Activated naive CD4-positive, alpha-beta T cell treated with anti-CD3 and anti-CD28 coated beads, Interleukin-2, amount 50 U/mL, for 24 hours (primary cell): ENCODE data around the gene GART.

ENCODE experiments used
- H3K27ac Mint-ChIP-seq: one replicate; pipeline ENCODE4 v1.8.0; 2021; ENCODE audit warnings: mild to moderate bottlenecking, mixed read lengths
- H3K27me3 Mint-ChIP-seq: one replicate; pipeline ENCODE4 v1.8.0; 2021; ENCODE audit warnings: mixed read lengths
- H3K36me3 Mint-ChIP-seq: one replicate; pipeline ENCODE4 v1.8.0; 2021; ENCODE audit warnings: mixed read lengths
- H3K4me1 Mint-ChIP-seq: one replicate; pipeline ENCODE4 v1.8.0; 2021; ENCODE audit warnings: mixed read lengths
- H3K4me3 Mint-ChIP-seq: one replicate; pipeline ENCODE4 v1.8.0; 2021; ENCODE audit warnings: mild to moderate bottlenecking, mixed read lengths
- H3K9me3 Mint-ChIP-seq: one replicate; pipeline ENCODE4 v1.8.0; 2021; ENCODE audit warnings: mixed read lengths

The GART gene

GRCh38 chr21:33560965-33561364, 19.0 kb upstream of the GART start:
- Mint-ChIP-seq H3K27me3 (no peaks in the 10 kb centered on the region), H3K4me3 (peak overlapping the region; percentile 9), H3K36me3 (peaks cover 38% of the 10 kb centered on the region), H3K4me1 (peaks cover 72% of the 10 kb centered on the region), H3K9me3 (no peaks in the 10 kb centered on the region), H3K27ac (peak overlapping the region; percentile 59)

GRCh38 chr21:33559813-33560212, 17.9 kb upstream of the GART start:
- Mint-ChIP-seq H3K4me3 (no peak overlapping the region), H3K27me3 (no peaks in the 10 kb centered on the region), H3K36me3 (peaks cover 43% of the 10 kb centered on the region), H3K9me3 (no peaks in the 10 kb centered on the region), H3K4me1 (peaks cover 75% of the 10 kb centered on the region), H3K27ac (no peak overlapping the region)

DNA sequence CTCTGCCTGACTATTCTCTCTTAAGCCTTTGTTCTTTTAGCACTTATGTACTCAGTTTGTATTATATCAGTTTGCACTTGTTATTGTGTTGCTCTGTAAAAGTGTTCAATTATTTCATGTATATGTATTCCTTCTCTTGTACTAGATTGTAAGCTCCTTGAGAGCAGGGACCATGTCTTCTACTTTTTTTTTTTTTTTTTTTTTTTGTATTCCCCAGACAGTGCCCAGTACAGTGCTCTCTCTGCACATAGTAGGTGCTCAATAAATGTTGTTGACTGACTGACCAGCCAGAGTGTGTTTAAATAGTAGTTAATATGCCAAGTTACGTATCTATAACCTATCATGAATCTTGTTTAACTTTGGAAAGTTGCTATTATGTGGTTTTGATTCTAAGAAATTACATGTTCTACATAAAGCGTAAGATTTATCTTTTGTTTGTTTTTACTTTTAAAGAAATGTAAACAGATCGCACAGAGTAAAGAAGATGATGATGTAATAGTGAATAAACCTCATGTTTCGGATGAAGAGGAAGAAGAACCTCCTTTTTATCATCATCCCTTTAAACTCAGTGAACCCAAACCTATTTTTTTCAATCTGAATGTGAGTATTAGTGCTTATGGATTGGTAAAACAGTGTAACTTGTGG, 17.0 kb upstream of the GART start:
- Mint-ChIP-seq H3K4me3 (peak overlapping the region; percentile 24), H3K36me3 (peaks cover 48% of the 10 kb centered on the region), H3K27ac (no peak overlapping the region), H3K27me3 (no peaks in the 10 kb centered on the region), H3K4me1 (peaks cover 79% of the 10 kb centered on the region), H3K9me3 (no peaks in the 10 kb centered on the region)

DNA sequence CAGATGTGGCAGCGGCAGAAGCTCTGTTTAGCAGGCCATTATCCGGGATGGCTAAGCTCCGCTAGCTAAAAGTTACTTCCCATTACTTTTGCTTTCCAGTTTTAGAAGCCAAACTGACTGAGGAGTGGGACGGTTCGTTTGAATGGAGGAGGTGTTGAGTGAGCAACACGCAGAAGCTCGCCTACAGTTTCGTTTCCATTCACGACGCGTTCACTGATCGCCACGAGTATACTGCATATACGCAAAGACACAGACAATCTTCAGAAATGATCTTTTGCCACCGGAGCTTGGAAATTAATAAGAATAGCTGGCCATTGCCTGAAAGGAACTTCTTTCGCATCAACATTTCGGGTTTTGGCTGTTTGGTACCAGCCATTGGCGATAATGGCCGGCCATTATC, 15.5 kb upstream of the GART start:
- peaks cover 47% of the 10 kb centered on the region for H3K36me3 Mint-ChIP-seq
- H3K27ac Mint-ChIP-seq = no peak overlapping the region
- no peaks in the 10 kb centered on the region for H3K27me3 Mint-ChIP-seq
- H3K4me1 Mint-ChIP-seq = peaks cover 74% of the 10 kb centered on the region
- no peak overlapping the region for H3K4me3 Mint-ChIP-seq
- H3K9me3 Mint-ChIP-seq = no peaks in the 10 kb centered on the region

- H3K27me3 Mint-ChIP-seq = no peaks in the 10 kb centered on the region
- peak overlapping the region; percentile 72 for H3K4me3 Mint-ChIP-seq
- H3K4me1 Mint-ChIP-seq = peaks cover 60% of the 10 kb centered on the region
- no peak overlapping the region for H3K27ac Mint-ChIP-seq
- H3K9me3 Mint-ChIP-seq = no peaks in the 10 kb centered on the region
- peaks cover 43% of the 10 kb centered on the region for H3K36me3 Mint-ChIP-seq
Measured at GRCh38 chr21:33554982-33555344, 13.0 kb upstream of the GART start.

DNA sequence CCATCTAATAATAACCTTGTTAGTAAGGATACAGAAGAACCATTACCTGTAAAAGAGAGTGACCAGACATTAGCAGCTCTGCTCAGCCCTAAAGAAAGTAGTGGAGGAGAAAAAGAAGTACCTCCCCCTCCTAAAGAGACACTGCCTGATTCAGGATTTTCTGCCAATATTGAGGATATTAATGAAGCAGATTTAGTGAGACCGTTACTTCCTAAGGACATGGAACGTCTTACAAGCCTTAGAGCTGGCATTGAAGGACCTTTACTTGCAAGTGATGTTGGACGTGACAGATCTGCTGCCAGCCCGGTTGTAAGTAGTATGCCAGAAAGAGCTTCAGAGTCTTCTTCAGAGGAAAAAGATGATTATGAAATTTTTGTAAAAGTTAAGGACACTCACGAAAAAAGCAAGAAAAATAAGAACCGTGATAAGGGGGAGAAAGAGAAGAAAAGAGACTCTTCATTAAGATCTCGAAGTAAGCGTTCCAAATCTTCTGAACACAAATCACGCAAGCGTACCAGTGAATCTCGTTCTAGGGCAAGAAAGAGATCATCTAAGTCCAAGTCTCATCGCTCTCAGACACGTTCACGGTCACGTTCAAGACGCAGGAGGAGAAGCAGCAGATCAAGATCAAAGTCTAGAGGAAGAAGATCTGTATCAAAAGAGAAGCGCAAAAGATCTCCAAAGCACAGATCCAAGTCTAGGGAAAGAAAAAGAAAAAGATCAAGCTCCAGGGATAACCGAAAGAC, 12.5 kb upstream of the GART start:
- Mint-ChIP-seq H3K4me1 (peaks cover 66% of the 10 kb centered on the region), H3K27me3 (no peaks in the 10 kb centered on the region), H3K27ac (peak overlapping the region; percentile 56), H3K36me3 (peaks cover 39% of the 10 kb centered on the region), H3K4me3 (peak overlapping the region; percentile 63), H3K9me3 (no peaks in the 10 kb centered on the region)

- H3K9me3 Mint-ChIP-seq = no peaks in the 10 kb centered on the region
- H3K36me3 Mint-ChIP-seq = peaks cover 33% of the 10 kb centered on the region
- no peak overlapping the region for H3K27ac Mint-ChIP-seq
- H3K4me1 Mint-ChIP-seq = peaks cover 66% of the 10 kb centered on the region
- no peak overlapping the region for H3K4me3 Mint-ChIP-seq
- H3K27me3 Mint-ChIP-seq = no peaks in the 10 kb centered on the region
Measured at GRCh38 chr21:33552999-33553598, 11.2 kb upstream of the GART start.

GRCh38 chr21:33552093-33552998, 10.4 kb upstream of the GART start:
- Mint-ChIP-seq H3K36me3 (peaks cover 29% of the 10 kb centered on the region), H3K4me1 (peaks cover 61% of the 10 kb centered on the region), H3K4me3 (no peak overlapping the region), H3K9me3 (no peaks in the 10 kb centered on the region), H3K27ac (no peak overlapping the region), H3K27me3 (no peaks in the 10 kb centered on the region)

DNA sequence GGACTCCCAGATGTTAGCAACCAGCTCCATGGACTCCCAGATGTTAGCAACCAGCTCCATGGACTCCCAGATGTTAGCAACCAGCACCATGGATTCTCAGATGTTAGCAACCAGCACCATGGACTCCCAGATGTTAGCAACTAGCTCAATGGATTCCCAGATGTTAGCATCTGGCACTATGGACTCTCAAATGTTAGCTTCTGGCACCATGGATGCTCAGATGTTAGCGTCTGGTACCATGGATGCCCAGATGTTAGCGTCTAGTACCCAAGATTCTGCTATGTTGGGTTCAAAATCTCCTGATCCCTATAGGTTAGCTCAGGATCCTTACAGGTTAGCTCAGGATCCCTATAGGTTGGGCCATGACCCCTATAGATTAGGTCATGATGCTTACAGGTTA, 9.7 kb upstream of the GART start:
- Mint-ChIP-seq H3K27me3 (no peaks in the 10 kb centered on the region), H3K36me3 (peaks cover 27% of the 10 kb centered on the region), H3K27ac (no peak overlapping the region), H3K9me3 (no peaks in the 10 kb centered on the region), H3K4me3 (no peak overlapping the region), H3K4me1 (peaks cover 60% of the 10 kb centered on the region)

GRCh38 chr21:33550772-33551660, 9.1 kb upstream of the GART start:
- Mint-ChIP-seq H3K27me3 (no peaks in the 10 kb centered on the region), H3K9me3 (no peaks in the 10 kb centered on the region), H3K4me3 (no peak overlapping the region), H3K27ac (no peak overlapping the region), H3K4me1 (peaks cover 56% of the 10 kb centered on the region), H3K36me3 (peaks cover 22% of the 10 kb centered on the region)

- no peak overlapping the region for H3K27ac Mint-ChIP-seq
- peaks cover 53% of the 10 kb centered on the region for H3K4me1 Mint-ChIP-seq
- H3K27me3 Mint-ChIP-seq = no peaks in the 10 kb centered on the region
- no peak overlapping the region for H3K4me3 Mint-ChIP-seq
- peaks cover 16% of the 10 kb centered on the region for H3K36me3 Mint-ChIP-seq
- no peaks in the 10 kb centered on the region for H3K9me3 Mint-ChIP-seq
Measured at GRCh38 chr21:33549848-33550771, 8.2 kb upstream of the GART start.

DNA sequence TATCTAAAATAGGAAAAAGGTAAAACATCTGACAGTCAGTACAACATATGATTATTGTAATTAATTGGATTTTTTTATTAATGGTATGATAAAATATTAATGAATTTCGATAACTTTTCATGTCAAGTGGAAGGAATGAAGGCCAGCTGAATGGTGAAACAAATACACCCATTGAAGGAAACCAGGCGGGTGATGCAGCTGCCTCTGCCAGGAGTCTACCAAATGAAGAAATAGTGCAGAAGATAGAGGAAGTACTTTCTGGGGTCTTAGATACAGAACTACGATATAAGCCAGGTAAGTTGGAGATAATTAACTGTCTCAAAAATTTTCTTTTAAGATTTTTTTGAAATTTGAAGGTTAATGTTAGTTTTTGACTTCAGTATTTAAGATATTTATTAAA, 4.2 kb upstream of the GART start:
- H3K27me3 Mint-ChIP-seq = no peaks in the 10 kb centered on the region
- H3K4me1 Mint-ChIP-seq = peaks cover 36% of the 10 kb centered on the region
- H3K27ac Mint-ChIP-seq = no peak overlapping the region
- peak overlapping the region; percentile 97 for H3K4me3 Mint-ChIP-seq
- peaks cover 10% of the 10 kb centered on the region for H3K36me3 Mint-ChIP-seq
- H3K9me3 Mint-ChIP-seq = no peaks in the 10 kb centered on the region

- peak overlapping the region; percentile 100 for H3K27ac Mint-ChIP-seq
- H3K4me3 Mint-ChIP-seq = peak overlapping the region; percentile 97
- H3K9me3 Mint-ChIP-seq = no peaks in the 10 kb centered on the region
- H3K27me3 Mint-ChIP-seq = no peaks in the 10 kb centered on the region
- peaks cover 43% of the 10 kb centered on the region for H3K4me1 Mint-ChIP-seq
- peaks cover 13% of the 10 kb centered on the region for H3K36me3 Mint-ChIP-seq
Measured at GRCh38 chr21:33544451-33545195, 2.7 kb upstream of the GART start.
